Subcutaneous adipose tissue (tissue), 4 donors: ENCODE results near the gene TIAL1. TPM values are rescaled to one million over a fixed set of nuclear protein-coding genes. Genes with fewer than 3 reads are reported as not detected.

ENCODE experiments used
- CTCF ChIP-seq: fragments of 450-650 bp; IDR thresholded peaks from one replicate; pipeline ENCODE4 v1.5.1; 2016; ENCODE audit warnings: low read depth, mild to moderate bottlenecking, control low read depth, antibody characterized with exemption, moderate library complexity
- total RNA-seq, 4 donors: library from RNA; depleted of rRNA; stranded (reverse); fragments of >200 nt; gene quantifications; one replicate each; pipeline ENCODE4 v1.1.0, GENCODE V29; 2016

Gene TIAL1
- total RNA-seq, 4 donors from 2014 or later, result 76.9 to 138 (median 91.2) TPM

GRCh38 chr10:119595676-119596515 lies 868 bp downstream of the TIAL1 start:
- TF ChIP-seq CTCF, result no peak

- no peak for TF ChIP-seq CTCF
Observed at GRCh38 chr10:119595134-119595675, 1.6 kb downstream of the TIAL1 start.

- TF ChIP-seq CTCF, result no peak
Observed at GRCh38 chr10:119588071-119588470, 8.7 kb downstream of the TIAL1 start.

GRCh38 chr10:119578355-119578754 lies 18.4 kb downstream of the TIAL1 start:
- no peak for TF ChIP-seq CTCF

- TF ChIP-seq CTCF, result no peak
Observed at GRCh38 chr10:119575991-119576390, 20.8 kb downstream of the TIAL1 start.

GRCh38 chr10:119575506-119575905 lies 21.3 kb downstream of the TIAL1 start:
- no peak for TF ChIP-seq CTCF

GRCh38 chr10:119567978-119568377 lies 28.8 kb downstream of the TIAL1 start:
- TF ChIP-seq CTCF, result no peak
